C1 segment of cervical spinal cord (tissue), 14 donors: ENCODE results near the gene SPRY1.

Source experiments
- DNase-seq, 14 donors: peaks; one replicate each; lab custom pipeline; 2025; lab: John Stamatoyannopoulos, UW

The SPRY1 gene

GRCh38 chr4:123408471-123409084 is 12.0 kb downstream of the SPRY1 start:
- DNase-seq: no peak

DNA sequence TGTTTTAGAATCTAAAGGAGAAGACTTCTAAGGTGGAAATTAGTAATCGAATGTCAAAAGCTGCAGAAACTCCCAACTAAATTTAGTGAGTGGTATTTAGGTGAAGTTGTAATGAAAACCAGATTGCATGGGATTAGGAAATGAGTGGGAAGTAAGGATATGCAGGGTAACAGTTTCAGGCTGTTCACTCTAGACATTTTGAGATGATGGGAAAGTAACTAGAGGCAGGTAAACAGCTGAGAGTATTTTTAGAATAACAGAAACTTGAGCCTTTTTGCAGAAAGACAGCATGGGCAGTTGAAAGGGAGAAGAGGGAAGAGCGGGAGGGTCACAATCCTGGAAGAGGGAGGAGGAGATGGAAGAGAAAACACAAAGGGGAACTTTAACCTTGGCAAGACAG is 12.7 kb downstream of the SPRY1 start:
- no peak for DNase-seq

DNA sequence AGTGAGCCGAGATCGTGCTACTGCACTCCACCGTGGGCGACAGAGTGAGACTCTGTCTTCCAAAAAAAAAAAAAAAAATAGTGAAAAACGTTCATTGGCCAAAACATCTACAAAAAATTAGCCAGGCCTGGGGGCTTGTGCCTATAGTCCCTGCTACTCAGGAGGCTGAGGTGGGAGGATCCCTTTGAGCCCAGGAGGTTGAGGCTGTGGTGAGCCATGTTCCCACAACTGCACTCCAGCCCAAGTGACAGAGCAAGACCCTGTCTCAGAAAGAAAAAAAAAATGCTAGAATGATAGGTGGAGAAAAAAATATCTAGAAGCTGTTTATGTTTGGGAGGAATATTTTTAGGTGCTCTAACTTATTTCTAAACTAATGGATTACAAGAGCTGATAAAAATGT is 14.9 kb downstream of the SPRY1 start:
- DNase-seq: no peak

- no peak for DNase-seq
These were observed 15.5 kb downstream of the SPRY1 start for GRCh38 chr4:123412091-123412505.

- no peak for DNase-seq
These were observed 16.3 kb downstream of the SPRY1 start for GRCh38 chr4:123412700-123413512.

GRCh38 chr4:123415576-123415975 is 19.0 kb downstream of the SPRY1 start:
- DNase-seq: no peak

DNA sequence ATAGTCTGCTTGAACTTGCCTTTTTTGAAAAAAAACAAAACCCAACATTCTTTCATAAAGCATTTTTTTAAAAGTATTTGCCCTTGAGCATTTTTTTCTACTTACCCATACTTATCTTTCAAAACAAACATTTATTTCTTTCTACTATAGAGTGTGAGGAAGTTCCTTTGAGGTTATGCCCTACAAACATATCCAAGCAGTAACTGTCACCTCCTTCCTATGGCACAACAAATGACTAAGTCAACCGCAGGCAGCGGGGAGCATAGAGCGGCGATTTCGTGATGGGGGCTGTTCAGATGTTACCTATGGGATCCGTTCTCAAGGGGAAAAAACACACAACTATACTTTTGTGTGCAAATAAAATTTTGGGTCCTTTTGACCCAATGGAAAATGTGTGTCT is 19.4 kb downstream of the SPRY1 start:
- peak in 1 of 14 donors; percentile 3 for DNase-seq

DNA sequence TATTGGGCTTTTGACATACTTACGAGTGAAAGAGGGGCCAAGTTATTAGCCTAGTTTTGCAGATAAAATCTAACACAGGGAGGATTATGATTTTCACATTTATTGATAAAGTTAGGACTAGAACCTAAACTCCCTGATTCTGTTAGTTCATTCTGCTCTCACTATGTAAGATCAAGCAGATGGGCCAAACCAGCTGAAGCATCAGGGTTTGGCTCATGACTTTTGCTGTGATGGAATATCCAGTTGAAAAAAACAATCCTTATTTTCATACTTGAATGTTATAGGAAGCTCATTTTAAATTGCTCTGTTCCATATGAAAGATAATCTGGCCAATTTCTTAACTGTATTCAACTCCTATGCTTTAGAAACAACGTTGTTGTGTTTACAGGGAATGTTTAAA is 21.2 kb downstream of the SPRY1 start:
- DNase-seq: no peak

GRCh38 chr4:123418351-123418931 is 21.8 kb downstream of the SPRY1 start:
- no peak for DNase-seq

- DNase-seq: no peak
These were observed 23.5 kb downstream of the SPRY1 start for GRCh38 chr4:123419885-123420755.

DNA sequence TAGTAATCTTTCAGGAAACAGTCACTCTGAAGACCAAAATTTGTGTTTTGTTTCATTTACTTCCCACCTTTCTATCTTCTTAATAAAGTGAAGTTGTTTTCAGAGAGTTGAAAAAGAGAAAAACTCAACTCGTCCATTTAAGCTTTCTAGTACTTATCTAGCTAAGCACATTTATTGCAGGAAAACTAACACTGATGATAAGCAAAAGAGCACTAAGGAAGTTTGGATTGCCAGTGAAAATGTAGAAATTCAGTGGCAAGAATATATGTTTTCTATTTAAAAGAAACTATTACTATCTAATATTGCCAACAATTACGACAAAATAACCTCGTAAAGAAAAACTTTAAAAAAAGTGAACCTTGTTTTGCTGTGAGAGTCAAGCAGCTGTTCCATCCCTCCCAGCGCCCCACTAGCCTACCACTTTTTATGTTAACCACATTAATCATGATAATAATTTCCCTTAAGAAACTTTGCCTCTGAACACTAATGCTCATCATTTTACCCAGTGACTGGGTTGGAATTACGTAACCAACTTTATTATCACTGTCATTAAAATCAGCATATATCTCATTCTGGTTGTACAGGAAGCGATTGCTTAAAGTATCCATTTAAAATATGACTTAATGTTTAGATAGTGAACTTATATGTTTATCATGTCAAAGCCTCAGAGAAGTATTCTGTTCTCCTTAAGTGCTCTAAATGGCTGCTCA is 24.8 kb downstream of the SPRY1 start:
- no peak for DNase-seq

DNA sequence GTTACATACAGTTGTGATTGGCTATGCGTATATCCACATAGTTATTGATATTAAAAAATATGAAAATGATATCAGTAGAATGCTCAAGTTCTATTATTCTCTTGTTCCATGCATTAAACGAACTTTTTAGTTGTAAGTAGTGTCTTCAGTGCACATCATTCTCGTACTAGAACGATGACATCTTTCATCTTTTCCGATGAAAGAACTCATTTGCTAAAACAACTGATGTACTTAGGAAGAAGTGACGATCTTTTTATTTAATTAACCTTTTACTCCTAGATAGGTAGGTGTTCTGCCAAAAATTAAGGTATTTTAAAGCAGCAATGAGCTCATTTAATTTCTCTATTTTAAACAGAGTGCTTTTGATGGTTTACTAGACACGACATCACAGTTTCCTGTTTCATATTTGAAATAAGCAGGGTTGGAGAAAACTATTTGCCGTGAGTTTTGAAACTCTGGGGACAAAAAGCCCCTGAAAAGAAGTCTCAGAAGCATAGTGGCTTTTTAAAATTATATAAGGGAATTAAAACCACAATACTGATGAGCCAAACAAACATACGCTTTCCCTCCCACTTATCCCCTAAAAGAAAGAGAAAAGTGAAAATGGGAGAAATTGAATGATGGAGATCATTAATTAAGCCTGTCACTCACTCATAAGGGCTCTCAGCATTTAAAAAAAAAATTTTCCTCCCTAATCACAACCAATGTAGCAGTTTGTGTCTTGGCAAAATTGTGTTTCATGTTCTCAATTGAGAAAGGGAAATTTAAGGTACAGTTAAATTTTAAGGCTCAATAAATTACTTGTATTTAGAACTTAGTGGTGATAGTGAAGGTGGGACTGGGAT is 25.6 kb downstream of the SPRY1 start:
- DNase-seq: no peak

GRCh38 chr4:123423819-123424218 is 27.2 kb downstream of the SPRY1 start:
- no peak for DNase-seq

DNA sequence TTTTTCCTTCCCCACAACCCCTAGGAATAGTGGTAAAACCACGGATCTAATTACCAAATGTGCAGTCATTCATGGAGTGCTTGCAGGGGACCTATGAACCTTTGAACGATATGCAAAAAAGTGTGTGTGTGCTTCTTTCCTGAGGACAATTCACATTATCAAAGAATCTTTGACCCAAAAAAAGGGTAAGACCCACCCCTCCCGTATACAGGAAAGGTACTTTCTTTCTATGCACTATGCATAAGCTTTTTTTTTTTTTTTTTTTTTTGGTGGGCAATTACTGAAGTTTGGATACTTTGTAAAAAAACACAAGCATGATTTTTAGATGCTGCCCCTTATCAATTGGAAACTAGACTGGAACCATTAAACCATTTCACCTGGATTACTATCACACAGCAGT is 31.4 kb downstream of the SPRY1 start:
- no peak for DNase-seq

DNA sequence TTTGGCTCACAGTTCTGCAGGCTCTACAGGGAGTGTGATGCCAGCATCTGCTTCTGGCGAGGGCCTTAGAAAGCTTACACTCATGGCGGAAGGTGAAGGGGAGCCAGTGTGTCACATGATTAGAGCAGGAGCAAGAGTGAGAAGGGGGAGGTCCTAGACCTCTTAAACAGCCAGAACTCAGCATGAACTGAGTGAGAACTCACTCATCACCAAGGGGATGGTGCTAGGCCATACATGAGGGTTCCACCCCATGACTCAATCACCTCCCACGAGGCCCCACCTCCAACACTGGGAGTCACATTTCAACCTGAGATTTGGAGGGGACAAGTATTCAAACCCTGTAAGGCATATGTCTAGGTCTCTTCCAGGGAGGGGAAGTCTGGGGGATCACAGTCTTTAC is 33.4 kb downstream of the SPRY1 start:
- DNase-seq: no peak

DNA sequence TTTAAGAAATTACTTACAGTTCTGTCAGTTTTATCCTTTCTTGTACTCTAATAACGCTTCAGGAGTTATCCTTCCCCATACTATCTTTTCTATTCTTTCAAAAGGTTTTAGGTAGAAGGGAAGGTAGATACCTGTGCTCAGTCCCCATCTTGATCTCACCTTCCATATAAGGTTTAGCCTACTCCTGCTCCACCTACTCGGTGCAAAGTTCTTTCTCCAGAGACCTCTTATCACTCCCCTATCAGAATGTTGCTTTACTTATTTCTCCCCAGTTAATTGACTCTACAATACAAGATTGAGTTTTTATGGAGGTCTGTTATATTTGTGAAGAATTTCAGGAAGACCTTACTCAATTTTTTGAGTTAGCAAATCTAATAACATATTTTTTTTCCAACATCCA is 33.9 kb downstream of the SPRY1 start:
- no peak for DNase-seq

DNA sequence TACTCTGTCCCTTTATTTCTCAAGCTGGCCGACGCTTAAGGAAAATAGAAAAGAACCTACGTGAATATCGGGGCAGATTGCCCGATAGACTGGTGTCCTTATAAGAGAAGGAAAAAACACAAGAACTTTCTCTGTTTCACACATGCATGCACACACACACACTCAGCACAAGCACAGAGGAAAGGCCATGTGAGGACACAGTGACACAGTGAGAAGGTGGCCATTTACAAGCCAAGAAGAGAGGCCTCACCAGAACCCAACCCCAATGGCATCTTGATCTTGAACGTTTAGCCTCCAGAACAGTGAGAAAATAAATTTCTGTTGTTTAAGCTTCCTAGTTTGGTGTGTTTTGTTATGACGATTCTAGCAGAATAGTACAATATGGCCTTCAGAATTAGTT is 37.0 kb downstream of the SPRY1 start:
- no peak for DNase-seq

DNA sequence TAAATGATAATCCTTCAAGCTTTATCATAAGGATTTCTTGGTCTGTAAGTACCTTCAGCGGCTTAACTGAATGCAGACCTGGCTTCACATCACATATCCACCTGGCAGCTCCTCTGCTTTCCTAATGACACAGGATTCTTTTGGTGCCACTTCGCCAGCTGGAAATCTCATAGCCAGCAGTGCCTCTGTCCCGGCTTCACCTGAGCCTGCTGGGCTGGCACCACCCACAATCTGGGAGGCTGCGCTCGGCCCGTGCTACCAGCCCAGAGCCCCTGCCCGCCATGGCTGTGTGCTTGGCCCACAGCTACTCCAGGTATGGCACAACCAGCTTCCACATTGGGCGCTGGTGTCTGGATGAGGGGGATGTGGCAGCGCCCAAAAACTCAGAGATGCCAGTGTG is 37.4 kb downstream of the SPRY1 start:
- DNase-seq: no peak

DNA sequence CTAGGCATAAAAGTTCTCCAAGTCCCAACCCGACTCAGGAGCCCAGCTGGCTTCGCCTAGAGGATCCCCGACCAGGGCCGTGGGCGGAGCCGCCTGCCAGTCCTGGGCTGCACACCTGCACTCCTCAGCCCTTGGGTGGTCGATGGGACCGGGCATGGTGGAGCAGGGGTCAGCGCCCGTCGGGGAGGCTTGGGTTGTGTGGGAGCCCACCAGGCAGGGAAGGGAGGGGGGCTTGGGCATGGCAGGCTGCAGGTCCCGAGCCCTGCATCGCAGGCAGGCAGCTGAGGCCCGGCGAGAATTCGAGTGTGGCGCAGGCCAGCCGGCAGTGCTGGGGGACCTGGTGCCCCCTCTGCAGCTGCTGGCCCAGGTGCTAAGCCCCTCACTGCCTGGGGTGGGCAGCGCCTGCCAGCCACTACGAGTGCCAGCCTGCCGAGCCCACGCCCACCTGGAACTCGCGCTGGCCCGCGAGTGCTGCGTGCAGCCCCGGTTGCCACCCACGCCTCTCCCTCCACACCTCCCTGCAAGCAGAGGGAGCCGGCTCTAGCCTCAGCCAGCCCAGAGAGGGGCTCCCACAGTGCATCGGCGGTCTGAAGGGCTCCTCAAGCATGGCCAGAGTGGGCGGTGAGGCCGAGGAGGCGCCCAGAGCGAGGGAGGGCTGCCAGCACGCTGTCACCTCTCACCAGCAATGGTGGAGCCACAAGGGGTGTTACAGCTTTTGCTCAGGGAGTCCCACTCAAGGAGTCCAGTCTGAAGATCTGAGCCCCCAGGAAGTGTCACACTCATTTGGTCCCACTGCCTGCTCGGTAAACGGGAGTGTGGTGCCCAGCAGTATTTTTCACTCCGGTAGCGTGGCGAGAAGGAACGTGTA is 38.9 kb downstream of the SPRY1 start:
- DNase-seq: no peak
